GM12878 (cell line): ENCODE measurements around the gene NFYC. TPM values are rescaled to one million over a fixed set of nuclear protein-coding genes. Genes with fewer than 3 reads are reported as not detected.

Source experiments
- ATAC-seq: fragments of 200-7000 bp; cut with Tn5 transposase; 3 replicates; pipeline ENCODE4 v1.9.1; 2020; ENCODE audit warnings: mild to moderate bottlenecking, moderate library complexity
- BruUV-seq: library from RNA; stranded (reverse); fragments of 400-500 nt; replicated peaks from 2 replicates; lab custom pipeline; 2021; lab: Mats Ljungman, UMichigan
- CTCF ChIA-PET: fragments of 300-600 bp; sonication (Branson Sonifier 250); formaldehyde crosslinking; extraction: SDS; loops from one replicate; lab custom pipeline; 2021; ENCODE audit warnings: inconsistent platforms; lab: Yijun Ruan, JAX
- POLR2A ChIA-PET: fragments of 350-600 bp; formaldehyde crosslinking; extraction: SDS; loops from one replicate; lab custom pipeline; 2021; ENCODE audit warnings: inconsistent platforms; lab: Charles Lee
- RAD21 ChIA-PET: fragments of 300-600 bp; sonication (Branson Sonifier 250); formaldehyde crosslinking; loops from one replicate; lab custom pipeline; 2023; ENCODE audit warnings: antibody characterized with exemption; ENCODE audit not compliant: unreplicated experiment; lab: Charles Lee
- SMC1A ChIA-PET: fragments of 300-600 bp; sonication (Branson Sonifier 250); formaldehyde crosslinking; loops from one replicate; lab custom pipeline; 2023; ENCODE audit not compliant: unreplicated experiment, uncharacterized antibody; lab: Charles Lee
- DNase-seq: peaks from one replicate; pipeline ENCODE4 v3.0.0-alpha.2; 2011; ENCODE audit warnings: low read depth, low spot score
- FAIRE-seq: peaks from 3 replicates; lab custom pipeline; 2011; peaks lifted over from hg19 to GRCh38; lab: Jason Lieb, UNC
- H2AFZ ChIP-seq: 2 replicates; pipeline ENCODE4 v1.6.0; 2011; ENCODE audit warnings: low read depth, low read length, control low read depth; ENCODE audit not compliant: control insufficient read depth
- H3K27ac ChIP-seq: 2 replicates; pipeline ENCODE4 v1.5.1; 2011; ENCODE audit warnings: control low read depth; ENCODE audit not compliant: control insufficient read depth, insufficient read depth
- H3K27me3 ChIP-seq, 2 experiments: replicated peaks in 1 of 2; 2 replicates each; pipeline versions ENCODE4 v1.6.0 to v1.6.1; 2011; ENCODE audit warnings: low read length in 1 of 2; ENCODE audit not compliant: control insufficient read depth in 2 of 2, insufficient read depth in 2 of 2
- H3K36me3 ChIP-seq, 2 experiments: 2 replicates each; pipeline ENCODE4 v1.5.1; 2011; ENCODE audit warnings: low read length in 1 of 2; ENCODE audit not compliant: control insufficient read depth in 2 of 2, insufficient read depth in 2 of 2
- H3K4me1 ChIP-seq: 2 replicates; pipeline ENCODE4 v1.6.1; 2011; ENCODE audit warnings: mild to moderate bottlenecking, low read length, moderate library complexity, mixed read lengths; ENCODE audit not compliant: control insufficient read depth, insufficient read depth
- H3K4me2 ChIP-seq: 2 replicates; pipeline ENCODE4 v1.6.0; 2011; ENCODE audit warnings: control low read depth; ENCODE audit not compliant: control insufficient read depth, insufficient read depth
- H3K4me3 ChIP-seq: fragments of 200-600 bp; sonication (generic); 2 replicates; pipeline ENCODE4 v1.5.1; 2016
- H3K79me2 ChIP-seq: 2 replicates; pipeline ENCODE4 v1.6.0; 2011; ENCODE audit warnings: low read length; ENCODE audit not compliant: control insufficient read depth, insufficient read depth
- H3K9ac ChIP-seq: 2 replicates; pipeline ENCODE4 v1.8.0; 2011; ENCODE audit warnings: low read length, control low read depth, mixed read lengths; ENCODE audit not compliant: control insufficient read depth, insufficient read depth
- H3K9me3 ChIP-seq: replicated peaks from 3 replicates; pipeline ENCODE4 v1.5.1; 2011; ENCODE audit warnings: mild to moderate bottlenecking, low read length; ENCODE audit not compliant: control insufficient read depth, insufficient read depth
- H4K20me1 ChIP-seq: 2 replicates; pipeline ENCODE4 v1.6.0; 2011; ENCODE audit not compliant: control insufficient read depth, insufficient read depth
- CBFB ChIP-seq: IDR thresholded peaks from 2 replicates; pipeline ENCODE4 v1.6.1; 2016; ENCODE audit warnings: antibody characterized with exemption, low read depth
- FOXK2 ChIP-seq: fragments of 450-650 bp; IDR thresholded peaks from 2 replicates; pipeline ENCODE4 v1.6.1; 2017; ENCODE audit warnings: mild to moderate bottlenecking, moderate library complexity
- HDAC6 ChIP-seq: fragments of 200-600 bp; sonication (generic); IDR thresholded peaks from one replicate; pipeline ENCODE4 v1.8.0; 2017; ENCODE audit warnings: antibody characterized with exemption; ENCODE audit not compliant: unreplicated experiment
- HDGF ChIP-seq: fragments of 450-650 bp; IDR thresholded peaks from 2 replicates; pipeline ENCODE4 v1.6.1; 2016; ENCODE audit warnings: antibody characterized with exemption
- KAT2A ChIP-seq: conservative IDR thresholded peaks from 2 replicates; pipeline ENCODE4 v1.6.1; 2011; ENCODE audit warnings: low read depth, low read length; ENCODE audit not compliant: control insufficient read depth
- KDM1A ChIP-seq: fragments of 200-600 bp; sonication (generic); IDR thresholded peaks from 2 replicates; pipeline ENCODE4 v1.6.1; 2016; ENCODE audit warnings: borderline replicate concordance
- KLF5 ChIP-seq: fragments of 450-650 bp; IDR thresholded peaks from 2 replicates; pipeline ENCODE4 v1.6.1; 2014; ENCODE audit warnings: mild to moderate bottlenecking; ENCODE audit not compliant: partially characterized antibody
- MLLT1 ChIP-seq: fragments of 450-650 bp; IDR thresholded peaks from 2 replicates; pipeline ENCODE4 v1.6.1; 2016; ENCODE audit warnings: mild to moderate bottlenecking
- MYB ChIP-seq: fragments of 150-350 bp; IDR thresholded peaks from 2 replicates; pipeline ENCODE4 v1.6.1; 2014; ENCODE audit warnings: mild to moderate bottlenecking, low read depth, low read length, borderline replicate concordance
- NFIC ChIP-seq: IDR thresholded peaks from 2 replicates; pipeline ENCODE4 v1.6.1; 2012; ENCODE audit warnings: low read depth, mild to moderate bottlenecking, inconsistent platforms, low read length, moderate library complexity
- POU2F2 ChIP-seq: IDR thresholded peaks from 3 replicates; pipeline ENCODE4 v1.6.1; 2011; ENCODE audit warnings: low read depth, mild to moderate bottlenecking, low read length, borderline replicate concordance
- RAD21 ChIP-seq: IDR thresholded peaks from 2 replicates; pipeline ENCODE4 v1.6.1; 2011; ENCODE audit warnings: mild to moderate bottlenecking, low read depth, low read length, moderate library complexity; ENCODE audit not compliant: insufficient read depth
- RBBP5 ChIP-seq: fragments of 200-600 bp; sonication (generic); conservative IDR thresholded peaks from 2 replicates; pipeline ENCODE4 v1.6.1; 2016
- RCOR1 ChIP-seq: conservative IDR thresholded peaks from 2 replicates; pipeline ENCODE4 v1.6.1; 2012; ENCODE audit warnings: low read depth, low read length, improper control_type of control experiment
- SMAD5 ChIP-seq: IDR thresholded peaks from 2 replicates; pipeline ENCODE4 v1.6.1; 2016; ENCODE audit warnings: antibody characterized with exemption, low read depth
- ZBTB4 ChIP-seq: fragments of 450-650 bp; formaldehyde crosslinking; IDR thresholded peaks from 2 replicates; pipeline ENCODE4 v1.4.0; 2022; ENCODE audit warnings: mild to moderate bottlenecking, moderate library complexity
- WGBS: methylation state at CpG from one replicate; pipeline ENCODE4 v1.1.6; 2016; ENCODE audit warnings: low lambda C conversion rate; ENCODE audit not compliant: insufficient replicate concordance, insufficient coverage; ENCODE audit errors: missing lambda C conversion rate; 5-methylcytosine and 5-hydroxymethylcytosine counted together
- in situ Hi-C: fragments of 300-500 bp; cut with MboI; formaldehyde crosslinking; loops from 9 replicates; pipeline ENCODE4 v1.14.3; 2018; ENCODE audit warnings: mixed read lengths
- intact Hi-C: fragments of 100-400 bp; cut with micrococcal nuclease; formaldehyde crosslinking; loops from one replicate; pipeline ENCODE4 v1.14.2; 2022; ENCODE audit not compliant: unreplicated experiment
- polyA plus RNA-seq, 11 experiments: library from polyadenylated mRNA; depleted of rRNA in 4 of 11; unstranded in 6 of 11; stranded (reverse) in 5 of 11; fragments of >200 nt; fragmentation: Nextera tagmentation in 4 of 11; fragmentation: Illumina TruSeq in 1 of 11; extraction: Ambion mirVana in 4 of 11; extraction: Trizol in 1 of 11; gene quantifications; 1 replicate in 1 of 11; 2 replicates in 10 of 11; pipeline versions ENCODE4 v1.2.1 to v1.2.3, GENCODE V29; 2011 to 2016; ENCODE audit warnings: inconsistent platforms in 2 of 11, missing spikeins in 2 of 11, low read depth in 1 of 11
- total RNA-seq, 4 experiments: library from RNA; depleted of rRNA in 3 of 4; stranded (reverse); fragments of >200 nt in 3 of 4; fragmentation: Illumina TruSeq in 1 of 4; extraction: Trizol in 1 of 4; gene quantifications; 2 replicates each; pipeline versions ENCODE4 v1.2.1 to v1.2.3, GENCODE V29; 2013 to 2021

The NFYC gene
- total and polyA plus RNA-seq, 10 of the 15 experiments (the other 5 are each of a cell fraction or from before 2014, with no cell fraction given) = 4.3 to 84.2 (median 58.3) TPM

GRCh38 chr1:40756523-40756922, 65.0 kb downstream of the NFYC start (continued):
- no peak for TF ChIP-seq ZBTB4 (CRISPR knock-in tag)

GRCh38 chr1:40757084-40757483, 65.6 kb downstream of the NFYC start:
- no peak overlapping the region for H3K9ac ChIP-seq
- FAIRE-seq = no peak
- H3K36me3 ChIP-seq = peaks cover 35 to 65% of the 10 kb centered on the region in 2 experiments
- H3K4me1 ChIP-seq = peaks cover 31% of the 10 kb centered on the region
- SMC1A ChIA-PET = interaction anchor here (1.5 to 5.2 kb wide), 3 partner anchors 17 to 88 kb away, joined by 3 to 22 read pairs (median 3); no protein-coding TSS in a partner anchor
- in situ Hi-C loops = no loop called here
- H3K4me3 ChIP-seq = no peak overlapping the region
- no peaks in the 10 kb centered on the region for H3K27me3 ChIP-seq
- H3K4me2 ChIP-seq = no peak overlapping the region
- no peak overlapping the region for H2AFZ ChIP-seq
- no TSS peak for BruUV-seq
- DNase-seq = no peak
- RAD21 ChIA-PET = interaction anchor here (0.9 kb wide), 1 partner anchor 65 kb away, joined by 3 read pairs; the partner anchor contains the start of gene NFYC
- WGBS = 93% methylated on average over 8 of the region's 8 CpGs
- POLR2A ChIA-PET = interaction anchor here (1.0 to 1.4 kb wide), 3 partner anchors 8 to 43 kb away, joined by 4 to 5 read pairs (median 4); no protein-coding TSS in a partner anchor
- H4K20me1 ChIP-seq = no peaks in the 10 kb centered on the region; the same call in 1 of the 2 replicates
- H3K9me3 ChIP-seq = no peaks in the 10 kb centered on the region
- ATAC-seq = no peak
- CTCF ChIA-PET = interaction anchor here (0.7 to 9.5 kb wide), 5 partner anchors 8 to 93 kb away, joined by 3 to 84 read pairs (median 5); no protein-coding TSS in a partner anchor
- H3K27ac ChIP-seq = no peak overlapping the region
- intact Hi-C loops = no loop called here
- H3K79me2 ChIP-seq = no peaks in the 10 kb centered on the region; the same call in none of the 2 replicates
- no peak for TF ChIP-seq MYB
- TF ChIP-seq MLLT1 = no peak
- TF ChIP-seq KAT2A = no peak
- no peak for TF ChIP-seq FOXK2
- no peak for TF ChIP-seq RAD21
- TF ChIP-seq SMAD5 = no peak
- TF ChIP-seq HDGF = no peak
- TF ChIP-seq POU2F2 = no peak
- no peak for TF ChIP-seq RCOR1
- no peak for TF ChIP-seq HDAC6
- no peak for TF ChIP-seq NFIC
- TF ChIP-seq KDM1A = no peak
- no peak for TF ChIP-seq KLF5
- TF ChIP-seq RBBP5 = no peak
- TF ChIP-seq CBFB = no peak
